ENCODE data around the gene APOBEC3A. TPM values are rescaled to one million over a fixed set of nuclear protein-coding genes. Genes with fewer than 3 reads are reported as not detected.

The APOBEC3A gene
- total RNA-seq, 1 experiment from 2014 or later = not detected

GRCh38 chr22:38907767-38908166 is 49.6 kb upstream of the APOBEC3A start:
- no peak overlapping the region for H3K4me3 Mint-ChIP-seq
- DNase-seq (ENCODE audit: low spot score) = no peak
- no peaks in the 10 kb centered on the region for H3K4me1 Mint-ChIP-seq
- POLR2A ChIA-PET = no interaction called here
- H3K36me3 Mint-ChIP-seq = peaks cover 24% of the 10 kb centered on the region
- TF ChIP-seq USF2 (CRISPR knock-in tag; IDR thresholded peaks at IDR 0.05) = no peak
- no peak for TF ChIP-seq KAT7 (CRISPR knock-in tag; IDR thresholded peaks at IDR 0.05; ENCODE audit: borderline replicate concordance)
- no peak for TF ChIP-seq ATF6 (CRISPR knock-in tag; IDR thresholded peaks at IDR 0.05)
- no peak for TF ChIP-seq USF1 (CRISPR knock-in tag; IDR thresholded peaks at IDR 0.05)
- H3K27me3 Mint-ChIP-seq (ENCODE audit: low read depth) = peaks cover 27% of the 10 kb centered on the region
- ATAC-seq = no peak
- H3K9me3 Mint-ChIP-seq = peaks cover 63% of the 10 kb centered on the region
- H3K27ac Mint-ChIP-seq = no peak overlapping the region
- CTCF ChIA-PET = no interaction called here

- peaks cover under 1% of the 10 kb centered on the region for H3K36me3 Mint-ChIP-seq
- peaks cover 48% of the 10 kb centered on the region for H3K9me3 Mint-ChIP-seq
- no peak overlapping the region for H3K4me3 Mint-ChIP-seq
- H3K4me1 Mint-ChIP-seq = no peaks in the 10 kb centered on the region
- H3K27ac Mint-ChIP-seq = no peak overlapping the region
- ChIA-PET CTCF (no interaction called here), POLR2A (no interaction called here)
- DNase-seq (ENCODE audit: low spot score) = no peak
- peaks cover 33% of the 10 kb centered on the region for H3K27me3 Mint-ChIP-seq (ENCODE audit: low read depth)
- no peak for ATAC-seq
- TF ChIP-seq ERG (CRISPR knock-in tag; IDR thresholded peaks at IDR 0.05) = no peak
- TF ChIP-seq TEAD1 (CRISPR knock-in tag; IDR thresholded peaks at IDR 0.05) = no peak
- no peak for TF ChIP-seq ZNF121 (CRISPR knock-in tag; IDR thresholded peaks at IDR 0.05)
- no peak for TF ChIP-seq HMGXB4 (CRISPR knock-in tag; IDR thresholded peaks at IDR 0.05)
- TF ChIP-seq FOXP4 (CRISPR knock-in tag; IDR thresholded peaks at IDR 0.05) = no peak
- TF ChIP-seq ZNF423 (CRISPR knock-in tag; IDR thresholded peaks at IDR 0.05) = no peak
- TF ChIP-seq SOX15 (CRISPR knock-in tag; IDR thresholded peaks at IDR 0.05) = no peak
- TF ChIP-seq ELF4 (CRISPR knock-in tag; IDR thresholded peaks at IDR 0.05; ENCODE audit: low read depth) = no peak
- TF ChIP-seq ZMAT4 (CRISPR knock-in tag; IDR thresholded peaks at IDR 0.05) = no peak
- TF ChIP-seq CBFB (CRISPR knock-in tag; IDR thresholded peaks at IDR 0.05; ENCODE audit: low read depth) = no peak
Observed at GRCh38 chr22:38911434-38911833, 46.0 kb upstream of the APOBEC3A start.
